PC-3 (cell line): Measurements from ENCODE around the gene REXO4. TPM values are rescaled to one million over a fixed set of nuclear protein-coding genes. Genes with fewer than 3 reads are reported as not detected.

ENCODE experiments used
- ATAC-seq: fragments of 200-7000 bp; cut with Tn5 transposase; 2 replicates; pipeline ENCODE4 v1.9.1; 2020; ENCODE audit warnings: mild to moderate bottlenecking, moderate library complexity
- BruUV-seq: library from RNA; stranded (reverse); fragments of 400-500 nt; replicated peaks from 2 replicates; lab custom pipeline; 2021; lab: Mats Ljungman, UMichigan
- CTCF ChIA-PET: fragments of 300-600 bp; sonication (Branson Sonifier 250); formaldehyde crosslinking; loops from one replicate; lab custom pipeline; 2022; ENCODE audit warnings: antibody characterized with exemption; lab: Charles Lee
- POLR2A ChIA-PET: fragments of 300-600 bp; sonication (Branson Sonifier 250); formaldehyde crosslinking; loops from one replicate; lab custom pipeline; 2022; ENCODE audit warnings: antibody characterized with exemption; ENCODE audit not compliant: unreplicated experiment; lab: Charles Lee
- DNase-seq: peaks from one replicate; pipeline ENCODE4 v3.0.0-alpha.2; 2015
- H2AFZ ChIP-seq: fragments of 300-600 bp; sonication (generic); 2 replicates; pipeline ENCODE4 v1.6.0; 2016; ENCODE audit warnings: antibody characterized with exemption, low read length
- H3F3A ChIP-seq: fragments of 300-600 bp; sonication (generic); one replicate; pipeline ENCODE4 v1.6.0; 2017; ENCODE audit warnings: antibody characterized with exemption, low read length, control low read depth, mild to moderate bottlenecking; ENCODE audit not compliant: unreplicated experiment
- H3K27ac ChIP-seq: fragments of 300-600 bp; sonication (generic); 2 replicates; pipeline ENCODE4 v1.5.1; 2016; ENCODE audit warnings: mild to moderate bottlenecking, low read length
- H3K27me3 ChIP-seq: fragments of 300-600 bp; sonication (generic); 2 replicates; pipeline ENCODE4 v1.6.1; 2016; ENCODE audit warnings: low read length, mixed read lengths
- H3K36me3 ChIP-seq: fragments of 300-600 bp; sonication (generic); 2 replicates; pipeline ENCODE4 v1.6.1; 2016; ENCODE audit warnings: low read depth, mixed run types, low read length, mixed read lengths
- H3K4me1 ChIP-seq: fragments of 300-600 bp; sonication (generic); 2 replicates; pipeline ENCODE4 v1.5.1; 2016; ENCODE audit warnings: low read length; ENCODE audit not compliant: insufficient read depth
- H3K4me2 ChIP-seq: fragments of 300-600 bp; sonication (generic); 2 replicates; pipeline ENCODE4 v1.6.0; 2016; ENCODE audit warnings: low read length
- H3K4me3 ChIP-seq: fragments of 300-600 bp; sonication (generic); 2 replicates; pipeline ENCODE4 v1.5.1; 2016; ENCODE audit warnings: mild to moderate bottlenecking, low read length, mixed read lengths
- H3K79me2 ChIP-seq: fragments of 300-600 bp; sonication (generic); 2 replicates; pipeline ENCODE4 v1.6.1; 2017; ENCODE audit warnings: low read length, mixed read lengths
- H3K9ac ChIP-seq: fragments of 300-600 bp; sonication (generic); 2 replicates; pipeline ENCODE4 v1.6.0; 2016; ENCODE audit warnings: mild to moderate bottlenecking, low read length
- H3K9me2 ChIP-seq: fragments of 300-600 bp; sonication (generic); replicated peaks from 2 replicates; pipeline ENCODE4 v1.6.1; 2016; ENCODE audit warnings: mixed run types, low read length, mixed read lengths
- H3K9me3 ChIP-seq: fragments of 300-600 bp; sonication (generic); 2 replicates; pipeline ENCODE4 v1.6.1; 2016; ENCODE audit warnings: low read length, mixed read lengths
- H4K20me1 ChIP-seq: fragments of 300-600 bp; sonication (generic); 2 replicates; pipeline ENCODE4 v1.6.1; 2016; ENCODE audit warnings: low read length, mixed read lengths
- CTCF ChIP-seq: fragments of 300-600 bp; sonication (generic); conservative IDR thresholded peaks from 2 replicates; pipeline ENCODE4 v1.5.1; 2017; ENCODE audit warnings: antibody characterized with exemption, low read depth, mild to moderate bottlenecking, low read length
- EZH2 ChIP-seq: fragments of 300-600 bp; sonication (generic); IDR thresholded peaks from one replicate; pipeline ENCODE4 v1.6.1; 2017; ENCODE audit warnings: antibody characterized with exemption, mild to moderate bottlenecking, low read length; ENCODE audit not compliant: unreplicated experiment
- EZH2phosphoT487 ChIP-seq: fragments of 300-600 bp; sonication (generic); IDR thresholded peaks from 2 replicates; pipeline ENCODE4 v1.6.1; 2018; ENCODE audit warnings: mild to moderate bottlenecking, antibody characterized with exemption, low read length, borderline replicate concordance
- intact Hi-C: fragments of 100-400 bp; cut with micrococcal nuclease; formaldehyde crosslinking; loops from 2 replicates; pipeline ENCODE4 v1.9.0; 2023
- total RNA-seq: library from RNA; depleted of rRNA; stranded (reverse); fragments of >200 nt; gene quantifications from 2 replicates; pipeline ENCODE4 v1.2.3, GENCODE V29; 2014

Gene REXO4
- total RNA-seq, 1 experiment from 2014 or later, result 34.1 TPM

DNA sequence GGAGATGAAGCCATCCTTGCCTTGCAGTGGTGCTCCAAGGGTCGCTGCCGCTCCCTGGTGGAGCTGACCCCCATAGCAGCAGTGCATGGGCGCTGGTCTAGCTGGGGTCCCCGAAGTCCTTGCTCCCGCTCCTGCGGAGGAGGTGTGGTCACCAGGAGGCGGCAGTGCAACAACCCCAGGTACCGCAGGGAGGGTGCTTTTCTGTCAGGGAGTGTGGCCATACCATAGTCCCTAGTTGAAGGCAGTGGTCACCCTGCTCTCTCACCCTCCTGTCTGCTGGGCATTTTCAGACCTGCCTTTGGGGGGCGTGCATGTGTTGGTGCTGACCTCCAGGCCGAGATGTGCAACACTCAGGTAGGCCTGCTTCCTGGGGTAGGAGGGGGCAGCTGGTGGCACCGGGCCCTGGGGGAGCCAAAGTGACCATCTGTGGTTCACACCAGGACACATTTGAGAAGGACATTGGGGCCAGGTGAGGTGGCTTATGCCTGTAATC, 15.6 kb upstream of the REXO4 start:
- Histone ChIP-seq H3K27ac (no peak overlapping the region), H3K9me2 (no peaks in the 10 kb centered on the region), H3K79me2 (no peaks in the 10 kb centered on the region), H3F3A (no peaks in the 10 kb centered on the region), H3K4me3 (no peak overlapping the region), H3K4me1 (no peaks in the 10 kb centered on the region), H3K4me2 (no peak overlapping the region), H3K27me3 (no peaks in the 10 kb centered on the region), H3K9me3 (no peaks in the 10 kb centered on the region), H2AFZ (no peak overlapping the region), H3K36me3 (no peaks in the 10 kb centered on the region), H3K9ac (no peak overlapping the region), H4K20me1 (no peaks in the 10 kb centered on the region)
- intact Hi-C loops, result no loop called here
- POLR2A ChIA-PET, result no interaction called here
- no peak for TF ChIP-seq EZH2
- no peak for TF ChIP-seq EZH2phosphoT487
- no peak for TF ChIP-seq CTCF
- no TSS peak for BruUV-seq
- CTCF ChIA-PET, result no interaction called here
- DNase-seq, result no peak
- no peak for ATAC-seq

GRCh38 chr9:133430244-133430643, 12.4 kb upstream of the REXO4 start:
- Histone ChIP-seq H3K4me1 (no peaks in the 10 kb centered on the region), H3K27me3 (no peaks in the 10 kb centered on the region), H4K20me1 (no peaks in the 10 kb centered on the region), H3K36me3 (no peaks in the 10 kb centered on the region), H2AFZ (no peak overlapping the region), H3F3A (no peaks in the 10 kb centered on the region), H3K9me3 (no peaks in the 10 kb centered on the region), H3K9ac (no peak overlapping the region), H3K4me2 (no peak overlapping the region), H3K4me3 (no peak overlapping the region), H3K79me2 (no peaks in the 10 kb centered on the region), H3K9me2 (no peaks in the 10 kb centered on the region), H3K27ac (no peak overlapping the region)
- ChIA-PET POLR2A (no interaction called here), CTCF (no interaction called here)
- intact Hi-C loops, result no loop called here
- BruUV-seq, result no TSS peak
- ATAC-seq (no peak), DNase-seq (no peak)
- TF ChIP-seq EZH2 (no peak), CTCF (no peak), EZH2phosphoT487 (no peak)

DNA sequence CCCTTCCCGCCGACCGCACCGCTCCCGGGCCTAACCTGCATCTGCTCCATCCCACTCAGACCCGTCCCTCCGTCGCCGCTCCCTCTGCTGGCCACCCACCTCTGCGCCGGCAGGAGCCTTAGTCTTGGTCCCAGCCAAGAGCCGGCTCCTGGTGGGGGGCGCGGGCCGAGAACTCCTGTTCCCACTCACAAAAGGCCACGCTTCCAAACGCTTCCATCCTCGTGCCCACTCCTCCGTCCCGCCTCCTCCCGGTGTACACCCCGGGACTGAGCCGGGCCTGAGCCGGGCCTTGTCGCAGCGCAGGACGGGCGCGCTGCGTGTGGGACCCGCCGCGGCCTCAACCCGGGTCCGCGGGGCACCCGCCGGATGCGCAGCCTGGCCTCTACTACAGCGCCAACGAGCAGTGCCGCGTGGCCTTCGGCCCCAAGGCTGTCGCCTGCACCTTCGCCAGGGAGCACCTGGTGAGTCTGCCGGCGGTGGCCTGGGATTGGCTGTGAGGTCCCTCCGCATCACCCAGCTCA, 11.9 kb upstream of the REXO4 start:
- H3F3A ChIP-seq, result no peaks in the 10 kb centered on the region
- BruUV-seq, result no TSS peak
- H3K79me2 ChIP-seq, result no peaks in the 10 kb centered on the region
- no peaks in the 10 kb centered on the region for H3K4me1 ChIP-seq
- H4K20me1 ChIP-seq, result no peaks in the 10 kb centered on the region
- ATAC-seq, result no peak
- no peak overlapping the region for H3K9ac ChIP-seq
- no peak for TF ChIP-seq EZH2
- TF ChIP-seq CTCF, result 0 out of 2 replicates have a peak, but pooled peaks have one; percentile 13
- DNase-seq, result no peak
- intact Hi-C loops, result no loop called here
- no peak overlapping the region for H3K27ac ChIP-seq
- POLR2A ChIA-PET, result no interaction called here
- H3K9me3 ChIP-seq, result no peaks in the 10 kb centered on the region
- CTCF ChIA-PET, result no interaction called here
- no peak overlapping the region for H3K4me3 ChIP-seq
- H3K36me3 ChIP-seq, result no peaks in the 10 kb centered on the region
- no peak overlapping the region for H3K4me2 ChIP-seq
- no peaks in the 10 kb centered on the region for H3K27me3 ChIP-seq
- H2AFZ ChIP-seq, result no peak overlapping the region
- H3K9me2 ChIP-seq, result no peaks in the 10 kb centered on the region
